K562 (cell line): Measurements from ENCODE around the gene HPCAL1. TPM values are rescaled to one million over a fixed set of nuclear protein-coding genes. Genes with fewer than 3 reads are reported as not detected.
A peak's percentile ranks its signal among the peaks of the same experiment; 100 is the strongest.

ENCODE experiments used
- AFF1 ChIP-seq, 2 experiments: fragments of 450-650 bp; IDR thresholded peaks; 2 replicates each; pipeline ENCODE4 v1.6.1; 2018; ENCODE audit warnings: mild to moderate bottlenecking in 2 of 2, low read depth in 1 of 2; ENCODE audit not compliant: partially characterized antibody in 2 of 2
- FOXJ3 ChIP-seq: sonication (generic); formaldehyde crosslinking; IDR thresholded peaks from 2 replicates; pipeline ENCODE4 v1.4.0; 2020; ENCODE audit warnings: mild to moderate bottlenecking, missing genetic modification reagents
- HDAC2 ChIP-seq: fragments of 450-650 bp; IDR thresholded peaks from 2 replicates; pipeline ENCODE4 v1.6.1; 2016; ENCODE audit warnings: mild to moderate bottlenecking
- KDM1A ChIP-seq, 2 experiments: fragments of 450-650 bp; IDR thresholded peaks; 2 replicates each; pipeline ENCODE4 v1.6.1; 2016; ENCODE audit warnings: mild to moderate bottlenecking in 2 of 2
- MECOM ChIP-seq: fragments of 250-450 bp; sonication (Bioruptor Pico); IDR thresholded peaks from 2 replicates; pipeline ENCODE4 v1.8.0; 2022; ENCODE audit warnings: inconsistent platforms
- MGA ChIP-seq: fragments of 450-650 bp; IDR thresholded peaks from 2 replicates; pipeline ENCODE4 v1.6.1; 2016; ENCODE audit warnings: mild to moderate bottlenecking, moderate library complexity
- RBBP5 ChIP-seq: fragments of 200-600 bp; sonication (generic); IDR thresholded peaks from 2 replicates; pipeline ENCODE4 v1.6.1; 2012; ENCODE audit warnings: borderline replicate concordance, mild to moderate bottlenecking, low read length, control low read depth, inconsistent platforms; ENCODE audit not compliant: insufficient read depth, poor library complexity, severe bottlenecking
- RBM15 ChIP-seq: fragments of 200-400 bp; formaldehyde crosslinking; IDR thresholded peaks from 2 replicates; pipeline ENCODE4 v1.6.1; 2018; ENCODE audit warnings: mild to moderate bottlenecking, low read length, moderate library complexity; ENCODE audit not compliant: insufficient read depth
- U2AF2 ChIP-seq: fragments of 200-400 bp; formaldehyde crosslinking; optimal IDR thresholded peaks from 2 replicates; pipeline ENCODE3; 2017; ENCODE audit warnings: low read depth, mild to moderate bottlenecking, low read length
- ZNF444 ChIP-seq: fragments of 250-450 bp; sonication (Bioruptor Pico); IDR thresholded peaks from 2 replicates; pipeline ENCODE4 v1.4.0; 2020; ENCODE audit warnings: mild to moderate bottlenecking, moderate library complexity
- ZNF644 ChIP-seq: fragments of 200-800 bp; sonication (Bioruptor generic); IDR thresholded peaks from 2 replicates; pipeline ENCODE4 v1.6.1; 2016; ENCODE audit warnings: low read depth, missing genetic modification characterization, missing compliant biosample characterization
- polyA plus RNA-seq, 8 experiments: library from polyadenylated mRNA; depleted of rRNA in 4 of 8; stranded (reverse) in 5 of 8; unstranded in 3 of 8; fragments of >200 nt; fragmentation: Nextera tagmentation in 2 of 8; fragmentation: Illumina TruSeq in 1 of 8; extraction: Ambion mirVana in 2 of 8; extraction: Trizol in 1 of 8; gene quantifications; 2 replicates each; pipeline versions ENCODE4 v1.2.1 to v1.2.3, GENCODE V29; 2011 to 2014; ENCODE audit warnings: inconsistent platforms in 1 of 8, missing spikeins in 1 of 8
- total RNA-seq, 7 experiments: library from RNA; depleted of rRNA in 6 of 7; stranded (reverse); fragments of >200 nt in 6 of 7; fragmentation: Illumina TruSeq in 2 of 7; extraction: Trizol in 2 of 7; gene quantifications; 2 replicates each; pipeline versions ENCODE4 v1.2.1 to v1.2.3, GENCODE V29; 2011 to 2021; ENCODE audit warnings: low replicate concordance in 1 of 7
- TF ChIP-seq, protein P1 (sequence below): sonication (generic); formaldehyde crosslinking; IDR thresholded peaks from 2 replicates; pipeline ENCODE4 v1.9.0; 2022; ENCODE audit warnings: mild to moderate bottlenecking, missing genetic modification reagents

The HPCAL1 gene
- total and polyA plus RNA-seq, 9 of the 15 experiments (the other 6 are each of a cell fraction or from before 2014, with no cell fraction given) = 2.7 to 65.5 (median 23.9) TPM

GRCh38 chr2:10307561-10308156, 5.0 kb downstream of the HPCAL1 start (continued):
- no peak for TF ChIP-seq MGA
- peak; percentile 16 for TF ChIP-seq RBBP5
- 0 out of 2 replicates have a peak, but pooled peaks have one; percentile 62 for TF ChIP-seq HDAC2
- no peak for TF ChIP-seq U2AF2
- TF ChIP-seq ZNF644 (tag) = 0 out of 2 replicates have a peak, but pooled peaks have one; percentile 34
- TF ChIP-seq, protein P1, sequence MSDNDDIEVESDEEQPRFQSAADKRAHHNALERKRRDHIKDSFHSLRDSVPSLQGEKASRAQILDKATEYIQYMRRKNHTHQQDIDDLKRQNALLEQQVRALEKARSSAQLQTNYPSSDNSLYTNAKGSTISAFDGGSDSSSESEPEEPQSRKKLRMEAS (CRISPR knock-in tag) = no peak
- no peak for TF ChIP-seq FOXJ3 (CRISPR knock-in tag)
- TF ChIP-seq KDM1A (IDR thresholded peaks at IDR 0.05) = peak; percentile 12 to 47; a peak in 1 of 4 replicates
- peak in 1 of 2 experiments; percentile 77 for TF ChIP-seq AFF1 (IDR thresholded peaks at IDR 0.05; ENCODE audit: low read depth in 1 of 2, partially characterized antibody in 2 of 2)
- TF ChIP-seq RBM15 = no peak
- TF ChIP-seq ZNF444 (CRISPR knock-in tag) = no peak
- TF ChIP-seq MECOM = no peak
